HG03342 (cell line): ENCODE results near the gene CNTNAP2.
"Not testable (repeated sequence)": the region's sequence is repeated elsewhere in the genome, so short reads cannot be mapped to it uniquely, and the experiment has no call there.

Source experiments
- ATAC-seq: cut with Tn5 transposase; IDR thresholded peaks from one replicate; pipeline ENCODE4 v1.9.1; 2021; ENCODE audit warnings: mild to moderate bottlenecking, moderate library complexity; ENCODE audit not compliant: unreplicated experiment

Gene CNTNAP2

DNA sequence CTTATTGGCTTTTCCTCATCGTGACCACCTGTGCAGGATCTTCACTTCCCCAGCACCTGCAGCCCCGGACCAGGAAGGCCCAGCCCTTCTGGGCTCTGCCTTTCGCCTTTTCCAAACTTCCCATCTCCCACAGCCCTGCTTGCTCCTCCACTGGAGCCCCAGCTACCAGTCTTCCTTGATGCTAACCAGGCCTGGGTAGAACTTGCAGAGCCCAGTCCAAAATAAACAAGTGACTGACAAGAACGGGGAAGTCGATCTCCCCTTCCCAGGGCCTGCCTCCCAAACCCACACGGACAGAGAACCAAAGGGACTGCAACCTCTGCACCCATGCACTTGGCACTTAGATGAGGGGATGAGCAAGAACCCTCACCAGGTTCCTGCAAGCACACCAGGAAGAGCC lies 2319.1 kb downstream of the CNTNAP2 start:
- ATAC-seq = no peak

DNA sequence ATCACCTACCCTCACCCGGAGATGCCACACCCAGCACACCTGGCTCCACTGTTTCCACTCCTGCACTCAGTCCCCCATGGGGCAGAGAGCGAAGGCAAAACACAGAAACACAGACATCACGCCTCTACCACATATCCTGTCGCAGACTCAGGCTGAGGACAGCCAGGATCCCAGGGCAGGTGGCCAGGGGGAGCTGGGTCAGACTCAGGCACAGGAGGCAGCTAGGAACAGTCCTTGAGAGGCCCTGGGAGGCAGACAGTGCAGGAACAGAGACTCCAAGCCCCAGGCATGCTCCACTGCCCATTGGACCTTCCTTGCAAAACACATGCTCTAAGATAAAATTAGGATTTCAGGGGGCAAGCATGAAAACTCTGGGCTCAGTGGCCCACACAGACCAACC lies 2319.5 kb downstream of the CNTNAP2 start:
- no peak for ATAC-seq

DNA sequence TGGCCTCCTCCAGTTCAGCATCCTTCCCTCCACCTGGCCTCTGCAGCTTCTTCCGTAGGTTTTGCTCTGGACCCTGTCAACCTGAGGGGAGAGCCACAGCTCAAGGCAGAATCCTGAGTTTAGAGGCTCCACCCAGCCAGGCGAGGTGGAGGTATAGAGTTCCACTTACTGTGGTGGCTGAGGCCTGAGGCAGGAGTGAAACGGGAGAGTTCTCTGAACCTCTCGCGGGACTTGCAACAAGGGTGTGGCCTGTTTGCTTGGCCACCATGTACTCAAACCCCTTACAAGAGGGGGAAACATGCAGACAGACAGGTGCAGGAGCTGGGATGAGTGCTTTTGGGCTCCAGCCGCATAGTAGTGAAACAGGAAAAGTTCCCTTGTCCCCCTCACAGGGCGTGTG lies 2320.0 kb downstream of the CNTNAP2 start:
- ATAC-seq = peak; percentile 58

DNA sequence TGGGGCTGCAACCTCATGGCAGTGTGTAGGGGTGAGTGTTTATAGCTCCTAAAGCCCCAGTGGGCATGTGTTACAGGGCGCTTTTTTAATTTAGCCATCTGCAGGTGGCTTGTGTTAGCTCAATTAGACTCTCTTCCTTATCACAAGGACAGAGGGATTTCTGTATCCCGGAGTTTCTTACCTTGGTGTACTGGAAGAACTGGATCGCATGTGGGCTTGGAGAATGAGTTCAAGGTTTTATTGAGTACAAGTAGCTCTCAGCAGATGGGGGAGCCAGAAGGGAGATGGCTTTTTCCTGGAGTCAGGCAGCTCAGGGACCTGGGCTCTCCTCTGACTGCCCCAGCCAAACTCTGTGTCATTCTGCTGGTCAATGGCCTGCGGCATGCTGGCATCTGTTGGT lies 2320.4 kb downstream of the CNTNAP2 start:
- ATAC-seq = no peak

DNA sequence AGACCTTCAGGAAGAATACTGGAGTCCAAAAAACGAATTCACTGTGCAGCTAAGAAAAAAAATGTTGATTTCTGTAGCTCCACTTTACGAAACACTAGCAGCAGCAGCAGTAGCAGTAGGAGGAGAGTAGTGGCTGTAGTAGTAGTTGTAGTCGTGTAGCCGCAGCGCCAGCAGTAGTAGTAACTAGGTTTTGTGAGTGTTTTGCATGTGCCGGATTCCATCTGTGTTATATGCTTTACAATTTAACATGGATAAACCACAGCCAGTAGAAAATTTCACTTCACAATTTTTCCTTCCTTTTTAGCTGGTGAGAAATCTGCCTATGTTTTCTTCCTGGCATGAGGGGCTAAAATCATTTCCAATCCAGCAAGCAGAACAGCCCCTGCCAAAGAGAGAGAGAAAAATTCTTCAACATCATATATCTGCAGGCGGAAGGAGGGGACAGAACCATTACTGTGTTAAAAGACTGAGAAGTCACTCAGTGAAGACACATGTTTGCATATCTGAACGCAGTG lies 2325.6 kb downstream of the CNTNAP2 start:
- ATAC-seq = no peak

DNA sequence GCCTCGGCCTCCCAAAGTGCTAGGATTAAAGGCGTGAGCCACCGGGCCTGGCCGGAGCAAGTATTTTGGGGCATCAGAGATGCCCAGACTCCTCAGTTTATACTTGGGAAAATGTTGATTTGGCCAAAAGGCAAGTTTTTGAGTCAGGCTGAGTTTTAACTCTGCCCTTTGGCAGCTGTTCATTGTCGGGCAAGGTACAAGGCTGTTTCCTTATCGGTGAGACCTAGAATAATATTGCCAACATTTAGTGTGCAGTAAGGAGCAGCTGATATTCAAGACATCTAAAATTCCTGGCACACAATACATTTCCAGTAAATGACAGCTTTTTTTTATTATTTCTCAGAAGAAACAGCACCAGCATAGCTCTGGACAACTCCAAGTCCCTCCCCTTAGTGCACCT lies 2326.3 kb downstream of the CNTNAP2 start:
- no peak for ATAC-seq

DNA sequence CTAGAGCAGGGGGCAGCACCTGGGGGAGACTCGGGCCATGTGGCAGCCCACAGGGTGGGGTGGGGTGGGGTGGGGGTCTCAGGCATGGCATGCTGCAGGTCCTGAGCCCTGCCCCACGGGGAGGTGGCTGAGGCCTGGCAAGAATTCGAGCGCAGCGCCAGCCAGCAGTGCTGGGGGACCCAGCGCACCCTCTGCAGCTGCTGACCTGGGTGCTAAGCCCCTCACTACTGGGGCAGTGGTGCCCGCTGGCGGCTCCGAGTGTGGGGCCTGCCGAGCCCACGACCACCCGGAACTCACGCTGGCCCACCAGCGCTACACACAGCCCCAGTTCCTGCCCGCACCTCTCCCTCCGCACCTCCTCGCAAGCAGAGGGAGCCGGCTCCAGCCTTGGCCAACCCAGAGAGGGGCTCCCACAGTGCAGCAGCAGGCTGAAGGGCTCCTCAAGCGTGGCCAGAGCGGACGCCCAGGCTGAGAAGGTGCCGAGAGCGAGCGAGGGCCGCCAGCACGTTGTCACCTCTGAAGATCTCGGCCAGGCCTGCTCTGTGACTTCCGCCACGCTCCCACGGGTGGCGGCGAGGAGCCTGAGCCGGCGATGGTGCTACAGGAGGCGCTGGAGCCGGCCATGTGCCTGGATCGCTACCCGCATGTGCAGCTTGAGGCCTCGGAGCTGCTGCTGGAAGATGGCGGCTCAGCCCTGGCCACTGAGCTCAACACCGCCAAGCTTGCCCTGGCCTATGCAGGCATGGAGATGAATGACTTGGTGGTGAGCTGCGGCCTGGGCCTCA lies 2328.9 kb downstream of the CNTNAP2 start:
- no peak for ATAC-seq

DNA sequence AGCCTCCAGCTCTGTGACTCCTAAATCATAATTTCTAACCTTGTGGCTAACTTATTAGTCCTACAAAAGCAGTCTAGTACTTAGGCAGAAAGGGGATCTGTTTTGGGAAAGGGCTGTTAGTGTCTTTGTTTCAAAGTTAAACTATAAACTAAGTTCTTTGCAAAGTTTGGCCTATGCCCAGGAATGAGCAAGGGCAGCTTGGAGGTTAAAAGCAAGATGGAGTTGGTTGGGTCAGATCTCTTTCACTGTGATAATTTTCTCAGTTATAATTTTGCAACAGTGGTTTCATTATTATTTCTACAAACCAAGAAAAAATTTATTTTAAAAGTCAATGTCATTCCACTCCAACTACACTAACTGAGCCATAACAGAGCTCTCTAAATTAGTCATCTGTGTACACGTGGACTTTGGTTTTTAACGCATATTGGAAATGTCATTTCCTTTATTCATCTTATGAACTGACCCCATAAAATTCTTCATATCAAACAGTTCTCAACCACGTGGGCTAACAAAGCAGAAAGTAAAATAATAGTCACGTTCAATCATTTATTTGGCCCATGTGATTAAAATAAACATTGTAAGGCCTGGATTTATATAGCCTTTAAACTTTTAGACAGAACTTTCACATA lies 2330.7 kb downstream of the CNTNAP2 start:
- ATAC-seq = peak; percentile 91

DNA sequence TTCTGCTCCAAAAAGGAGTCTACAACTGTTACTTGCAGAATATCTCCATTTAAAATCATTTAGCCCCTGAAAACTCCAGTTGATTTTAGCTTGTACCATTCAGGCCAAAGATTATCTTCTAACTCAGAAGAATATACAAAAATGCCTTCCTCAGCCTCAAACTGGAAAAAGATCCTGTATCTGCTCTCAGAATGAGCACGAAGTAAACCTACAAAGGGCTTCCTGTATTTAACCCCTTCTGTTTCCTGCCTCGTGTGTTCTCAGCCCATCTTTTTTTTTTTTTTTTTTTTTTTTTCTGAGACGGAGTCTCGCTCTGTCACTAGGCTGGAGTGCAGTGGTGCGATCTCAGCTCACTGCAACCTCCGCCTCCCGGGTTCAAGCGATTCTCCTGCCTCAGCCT lies 2334.9 kb downstream of the CNTNAP2 start:
- not testable (repeated sequence) for ATAC-seq

DNA sequence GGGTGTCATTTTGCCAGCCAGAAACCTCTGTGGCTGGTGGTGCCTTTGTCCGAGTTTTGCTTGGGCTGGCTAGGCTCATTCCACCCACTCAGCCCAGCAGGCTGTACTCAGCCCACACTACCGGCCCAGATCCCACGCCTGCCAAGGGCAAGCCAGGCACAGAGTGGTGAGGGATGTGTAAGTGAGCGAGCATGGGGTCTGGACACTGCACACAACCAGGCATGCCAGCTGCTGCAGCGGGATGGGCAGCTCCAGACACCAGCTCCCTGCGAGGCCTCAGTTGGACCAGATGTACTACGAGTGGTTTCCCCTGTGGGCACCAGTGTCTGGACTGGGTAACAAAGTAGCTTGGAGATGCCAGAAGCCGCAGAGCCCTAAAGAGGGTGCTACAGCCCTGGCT lies 2339.8 kb downstream of the CNTNAP2 start:
- no peak for ATAC-seq

DNA sequence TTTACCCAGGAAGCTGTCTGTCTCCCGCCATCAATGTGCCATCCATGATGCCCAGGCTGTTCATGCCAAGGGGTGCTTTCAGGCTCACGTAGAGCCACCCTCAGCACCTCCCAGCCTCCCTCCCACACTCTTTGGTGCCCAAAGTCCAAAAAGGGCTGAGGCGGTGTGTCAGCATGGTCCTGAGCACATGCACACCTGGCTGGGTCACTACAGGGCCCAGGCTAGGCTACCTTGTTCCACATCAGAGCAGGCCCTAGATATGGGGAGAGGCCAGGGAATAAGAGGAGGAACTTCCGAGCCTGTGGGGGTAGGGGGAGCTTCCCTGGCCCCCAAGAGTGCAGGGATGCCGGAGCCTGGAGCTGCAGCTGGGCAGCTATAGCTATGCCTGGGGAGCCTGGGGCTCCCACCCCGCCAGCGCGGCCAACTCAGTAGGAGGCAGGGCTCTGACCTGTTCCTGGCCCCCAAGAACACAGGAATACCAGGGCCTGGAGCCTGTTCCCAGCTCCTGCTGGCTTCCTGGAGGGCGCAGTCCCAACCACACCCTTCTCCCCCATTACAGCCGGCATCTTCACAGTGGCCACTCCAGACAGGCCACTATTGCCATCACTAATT lies 2340.8 kb downstream of the CNTNAP2 start:
- no peak for ATAC-seq

DNA sequence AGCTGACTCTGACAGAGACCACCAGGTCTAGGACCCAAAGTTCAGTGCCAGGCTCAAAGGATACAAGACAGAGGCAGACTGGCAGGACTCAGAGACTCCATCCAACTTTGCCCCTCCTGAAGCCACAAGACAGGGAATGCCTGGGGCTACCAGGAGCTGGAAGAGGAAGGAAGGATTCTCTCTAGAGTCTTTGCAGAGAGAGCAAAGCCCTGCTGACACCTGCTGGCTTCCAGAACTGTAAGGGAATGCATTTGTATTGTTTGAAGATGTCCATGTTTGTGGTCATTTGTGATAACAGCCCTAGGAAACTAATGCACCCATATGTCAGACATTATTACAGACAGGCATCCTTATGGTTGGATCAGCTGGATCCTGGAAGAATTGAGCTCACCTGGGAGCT lies 2341.7 kb downstream of the CNTNAP2 start:
- no peak for ATAC-seq

DNA sequence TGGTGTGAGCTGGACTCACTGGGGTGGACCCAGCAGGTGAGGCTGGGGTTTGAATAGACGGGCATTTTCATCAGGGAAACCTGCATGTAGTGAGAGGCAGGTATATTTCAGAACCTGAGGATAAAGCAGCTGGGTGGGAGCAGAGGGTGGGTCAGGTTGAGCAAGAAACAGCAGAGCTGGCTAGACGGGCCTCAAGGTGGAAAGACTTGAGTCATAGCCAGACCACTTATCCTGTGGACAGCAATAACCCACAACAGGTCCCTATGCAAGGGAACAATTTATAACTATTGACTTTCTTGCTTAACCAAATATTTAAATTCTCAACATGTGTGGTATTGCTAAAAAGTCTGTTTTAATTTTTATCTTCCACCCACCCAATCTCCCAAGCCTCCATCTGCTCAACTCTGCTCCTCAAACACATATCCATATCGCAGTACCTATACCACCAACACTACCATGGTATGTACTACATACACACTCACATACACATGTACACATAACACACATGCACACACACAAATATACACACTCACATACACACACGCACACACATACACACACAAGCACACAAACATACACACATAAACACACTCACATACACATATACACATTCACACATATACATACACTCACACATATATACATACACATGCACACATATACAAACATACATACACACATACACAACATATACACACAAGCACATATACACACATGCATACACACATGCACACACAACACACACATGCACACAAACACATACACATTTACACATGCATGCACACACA lies 2345.0 kb downstream of the CNTNAP2 start:
- no peak for ATAC-seq

DNA sequence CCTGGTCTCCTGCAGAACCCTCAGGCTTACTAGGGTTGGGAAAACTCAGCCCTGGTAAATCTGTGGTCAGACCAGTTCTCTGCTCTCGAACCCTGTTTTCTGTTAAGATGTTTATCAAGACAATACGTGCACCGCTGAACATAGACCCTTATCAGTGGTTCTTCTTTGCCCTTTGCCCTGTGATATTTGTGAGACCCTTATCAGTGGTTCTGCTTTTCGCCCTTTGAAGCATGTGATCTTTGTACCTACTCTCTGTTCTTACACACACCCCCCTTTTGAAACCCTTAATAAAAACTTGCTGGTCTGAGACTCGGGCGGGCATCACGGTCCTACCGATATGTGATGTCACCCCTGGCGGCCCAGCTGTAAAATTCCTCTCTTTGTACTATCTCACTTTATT lies 2346.2 kb downstream of the CNTNAP2 start:
- not testable (repeated sequence) for ATAC-seq

DNA sequence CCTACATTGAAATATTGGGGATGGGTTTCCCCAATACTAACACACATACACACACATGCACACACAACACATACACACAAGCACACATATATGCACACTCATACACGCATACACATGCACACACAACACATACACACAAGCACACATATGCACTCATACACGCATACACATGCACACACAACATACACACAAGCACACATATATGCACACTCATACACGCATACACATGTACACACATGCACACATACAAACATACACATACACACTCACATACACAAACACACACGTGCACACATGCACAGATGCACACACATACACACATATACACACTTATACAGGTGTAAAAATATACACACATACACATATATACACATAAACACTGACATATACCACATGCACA lies 2346.6 kb downstream of the CNTNAP2 start:
- ATAC-seq = no peak

DNA sequence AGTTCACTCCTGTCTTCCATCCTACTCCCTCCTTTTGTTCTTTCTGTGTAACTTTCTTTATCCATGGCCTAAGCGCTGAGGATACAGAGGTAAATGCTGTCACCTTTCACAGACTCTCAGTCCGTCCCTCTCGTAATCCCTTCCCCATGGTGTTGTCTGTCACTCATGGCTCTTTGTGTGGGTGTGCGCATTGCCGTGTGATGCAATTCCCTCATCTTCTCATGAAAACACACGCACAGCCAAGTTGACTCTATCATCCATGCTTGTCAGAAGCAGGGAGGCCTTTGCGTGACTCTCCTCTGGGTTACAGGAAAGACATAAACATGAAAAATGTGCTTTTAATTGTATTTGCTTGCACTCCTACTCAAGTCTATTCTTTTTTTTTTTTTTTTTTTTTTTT lies 2348.3 kb downstream of the CNTNAP2 start:
- no peak for ATAC-seq

DNA sequence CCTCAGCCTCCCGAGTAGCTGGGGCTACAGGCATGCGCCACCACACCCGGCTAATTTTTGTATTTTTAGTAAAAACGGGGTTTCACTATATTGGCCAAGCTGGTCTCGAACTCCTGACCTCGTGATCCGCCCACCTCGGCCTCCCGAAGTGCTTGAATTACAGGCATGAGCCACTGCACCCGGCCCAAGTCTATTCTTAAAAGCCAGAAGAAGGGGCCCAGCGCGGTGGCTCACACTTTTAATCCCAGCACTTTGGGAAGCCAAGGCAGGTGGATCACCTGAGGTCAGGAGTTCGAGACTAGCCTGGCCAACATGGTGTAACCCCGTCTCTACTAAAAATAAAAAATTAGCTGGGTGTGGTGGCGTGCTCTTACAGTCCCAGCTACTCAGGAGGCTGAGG lies 2348.8 kb downstream of the CNTNAP2 start:
- ATAC-seq = not testable (repeated sequence)

DNA sequence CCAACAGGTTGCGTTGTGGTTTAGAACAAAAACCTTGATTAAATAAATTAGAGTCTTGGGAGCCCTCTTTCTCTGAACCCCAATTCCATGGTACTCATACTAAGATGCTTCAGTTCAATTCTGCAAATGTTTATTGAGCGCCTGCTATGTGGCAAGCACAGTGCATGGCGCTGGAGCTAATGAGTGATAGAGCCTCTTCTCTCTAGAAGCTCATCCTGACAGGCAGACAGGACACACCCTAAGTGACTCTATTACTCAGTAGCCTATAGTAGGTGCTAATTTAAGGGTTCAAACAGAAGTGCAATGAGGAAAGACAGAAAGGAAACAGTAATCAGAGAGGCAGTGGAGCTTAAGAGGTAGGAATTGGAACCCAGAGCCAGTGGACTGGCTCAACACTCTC lies 2349.5 kb downstream of the CNTNAP2 start:
- ATAC-seq = no peak

DNA sequence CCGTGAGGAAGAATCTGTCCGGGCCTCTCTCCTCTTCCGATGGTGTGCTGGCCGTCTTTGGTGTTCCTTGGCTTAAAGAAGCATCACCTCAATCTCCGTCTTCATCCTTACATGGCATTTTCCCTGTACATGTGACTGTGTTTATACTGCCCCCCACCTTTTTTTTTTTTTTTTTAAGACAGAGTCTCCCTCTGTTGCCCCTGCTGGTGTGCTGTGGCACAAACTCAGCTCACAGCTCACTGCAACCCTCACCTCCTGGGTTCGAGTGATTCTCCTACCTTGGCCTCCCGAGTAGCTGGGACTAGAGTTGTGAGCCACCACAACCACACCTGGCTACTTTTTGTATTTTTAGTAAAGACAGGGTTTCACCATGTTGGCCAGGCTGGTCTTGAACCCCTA lies 2352.1 kb downstream of the CNTNAP2 start:
- no peak for ATAC-seq
